HCT116 (cell line): ENCODE measurements around the gene ZNF783. TPM values are rescaled to one million over a fixed set of nuclear protein-coding genes. Genes with fewer than 3 reads are reported as not detected.

Source experiments
- ATAC-seq: fragments of 200-7000 bp; cut with Tn5 transposase; 2 replicates; pipeline ENCODE4 v1.9.1; 2020; ENCODE audit warnings: mild to moderate bottlenecking, moderate library complexity
- BruUV-seq: library from RNA; stranded (reverse); fragments of 400-500 nt; replicated peaks from 2 replicates; lab custom pipeline; 2021; lab: Mats Ljungman, UMichigan
- CTCF ChIA-PET: fragments of 300-600 bp; sonication (Branson Sonifier 250); formaldehyde crosslinking; loops from one replicate; lab custom pipeline; 2021; ENCODE audit warnings: antibody characterized with exemption; lab: Charles Lee
- POLR2A ChIA-PET: fragments of 300-600, 350-600 bp; sonication (Branson Sonifier 250); formaldehyde crosslinking; loops from one replicate; lab custom pipeline; 2021; ENCODE audit warnings: antibody characterized with exemption; lab: Charles Lee
- RAD21 ChIA-PET, 2 experiments: fragments of 300-600 bp; sonication (Branson Sonifier 250); formaldehyde crosslinking; loops; one replicate each; lab custom pipeline; 2023; ENCODE audit warnings: low total read pairs in 2 of 2; ENCODE audit not compliant: uncharacterized antibody in 2 of 2, unreplicated experiment in 2 of 2, low non-redundant PET in 1 of 2; lab: Charles Lee
- DNase-seq: peaks from one replicate; pipeline ENCODE4 v3.0.0-alpha.2; 2010; ENCODE audit warnings: low read depth, low spot score
- H2AFZ ChIP-seq: fragments of 200-600 bp; shearing (Covaris generic), sonication (generic); 2 replicates; pipeline ENCODE4 v1.6.1; 2017; ENCODE audit warnings: low read depth, mixed run types, mixed read lengths, antibody characterized with exemption, low read length; ENCODE audit not compliant: poor library complexity, severe bottlenecking
- H3K27ac ChIP-seq: 2 replicates; pipeline ENCODE4 v1.5.1; 2012; ENCODE audit warnings: low read depth, low read length
- H3K27me3 ChIP-seq: fragments of 200-600 bp; sonication (generic); 2 replicates; pipeline ENCODE4 v1.6.1; 2016; ENCODE audit warnings: mixed run types, low read length, mixed read lengths; ENCODE audit not compliant: insufficient read depth
- H3K36me3 ChIP-seq, 2 experiments: fragments of 200-500 bp in 1 of 2; fragments of 200-600 bp in 1 of 2; sonication (Bioruptor generic) in 1 of 2; sonication (generic) in 1 of 2; 2 replicates each; pipeline versions ENCODE4 v1.5.1 to v1.6.1; 2014 to 2016; ENCODE audit warnings: low read length in 2 of 2, inconsistent platforms in 1 of 2, mixed read lengths in 1 of 2, mixed run types in 1 of 2; ENCODE audit not compliant: insufficient read depth in 2 of 2, control insufficient read depth in 1 of 2
- H3K4me1 ChIP-seq, 2 experiments: fragments of 200-600 bp in 1 of 2; sonication (generic) in 1 of 2; 2 replicates each; pipeline versions ENCODE4 v1.5.1 to v1.6.1; 2012 to 2017; ENCODE audit warnings: low read length in 2 of 2, inconsistent platforms in 1 of 2, mild to moderate bottlenecking in 1 of 2, mixed read lengths in 1 of 2, mixed run types in 1 of 2, moderate library complexity in 1 of 2; ENCODE audit not compliant: insufficient read depth in 2 of 2, control insufficient read depth in 1 of 2
- H3K4me2 ChIP-seq: fragments of 200-600 bp; sonication (generic); 2 replicates; pipeline ENCODE4 v1.6.1; 2017; ENCODE audit warnings: mixed run types, low read length, mixed read lengths
- H3K4me3 ChIP-seq, 2 experiments: fragments of 200-600 bp in 1 of 2; sonication (generic) in 1 of 2; replicated peaks in 1 of 2; 2 replicates each; pipeline ENCODE4 v1.5.1; 2011 to 2016; ENCODE audit warnings: low read length in 2 of 2, control low read depth in 1 of 2, low read depth in 1 of 2, mild to moderate bottlenecking in 1 of 2, mixed read lengths in 1 of 2, mixed run types in 1 of 2
- H3K79me2 ChIP-seq: fragments of 200-600 bp; sonication (generic); 2 replicates; pipeline ENCODE4 v1.6.1; 2017; ENCODE audit warnings: mild to moderate bottlenecking, mixed run types, low read length, moderate library complexity, mixed read lengths; ENCODE audit not compliant: insufficient read depth
- H3K9ac ChIP-seq: fragments of 200-600 bp; sonication (generic); 2 replicates; pipeline ENCODE4 v1.6.1; 2016; ENCODE audit warnings: low read length, mixed read lengths
- H3K9me2 ChIP-seq: fragments of 200-600 bp; sonication (generic), shearing (Covaris generic); 2 replicates; pipeline ENCODE4 v1.6.1; 2017; ENCODE audit warnings: mixed run types, mild to moderate bottlenecking, moderate library complexity; ENCODE audit not compliant: insufficient read depth
- H3K9me3 ChIP-seq, 2 experiments: fragments of 200-500 bp in 1 of 2; fragments of 200-600 bp in 1 of 2; sonication (Bioruptor generic) in 1 of 2; sonication (generic) in 1 of 2; 2 replicates each; pipeline ENCODE4 v1.6.1; 2014 to 2017; ENCODE audit warnings: low read length in 2 of 2, mixed read lengths in 2 of 2, inconsistent platforms in 1 of 2, low read depth in 1 of 2, mild to moderate bottlenecking in 1 of 2, mixed run types in 1 of 2, moderate library complexity in 1 of 2; ENCODE audit not compliant: control insufficient read depth in 1 of 2, insufficient read depth in 1 of 2
- H4K20me1 ChIP-seq: fragments of 200-600 bp; sonication (generic), shearing (Covaris generic); 2 replicates; pipeline ENCODE4 v1.6.1; 2017; ENCODE audit warnings: mixed run types, mild to moderate bottlenecking, moderate library complexity; ENCODE audit not compliant: insufficient read depth
- CBX3 ChIP-seq: IDR thresholded peaks from 2 replicates; pipeline ENCODE4 v1.6.1; 2012; ENCODE audit warnings: low read depth
- EGR1 ChIP-seq: IDR thresholded peaks from 2 replicates; pipeline ENCODE4 v1.6.1; 2012; ENCODE audit warnings: low read depth
- EZH2 ChIP-seq: fragments of 200-600 bp; sonication (generic); IDR thresholded peaks from 2 replicates; pipeline ENCODE4 v1.6.1; 2017; ENCODE audit warnings: antibody characterized with exemption, mixed run types
- EZH2phosphoT487 ChIP-seq: fragments of 200-600 bp; IDR thresholded peaks from 2 replicates; pipeline ENCODE4 v1.6.1; 2018; ENCODE audit warnings: antibody characterized with exemption, borderline replicate concordance
- FOSL1 ChIP-seq: IDR thresholded peaks from 2 replicates; pipeline ENCODE4 v1.6.1; 2012; ENCODE audit warnings: low read depth
- POLR2AphosphoS5 ChIP-seq: IDR thresholded peaks from 2 replicates; pipeline ENCODE4 v1.6.1; 2011; ENCODE audit warnings: mild to moderate bottlenecking, low read depth, low read length, moderate library complexity
- ZBTB33 ChIP-seq: IDR thresholded peaks from 2 replicates; pipeline ENCODE4 v1.6.1; 2011; ENCODE audit warnings: mild to moderate bottlenecking, low read length, moderate library complexity; ENCODE audit not compliant: insufficient replicate concordance; ENCODE audit errors: extremely low read depth
- ZNF274 ChIP-seq: fragments of 200-500 bp; sonication (Bioruptor generic); IDR thresholded peaks from 2 replicates; pipeline ENCODE4 v1.6.1; 2014; ENCODE audit warnings: mild to moderate bottlenecking, low read depth, low read length, inconsistent platforms
- intact Hi-C: fragments of 100-400 bp; cut with micrococcal nuclease; formaldehyde crosslinking; loops from 2 replicates; pipeline ENCODE4 v1.10.0; 2022
- total RNA-seq: library from RNA; stranded (reverse); gene quantifications from one replicate; pipeline ENCODE4 v1.2.1, GENCODE V29; 2021; ENCODE audit not compliant: unreplicated experiment

Gene ZNF783
- total RNA-seq, 1 experiment from 2014 or later = 12.5 TPM

GRCh38 chr7:149245244-149245643 is 16.8 kb upstream of the ZNF783 start (continued):
- TF ChIP-seq ZBTB33 = no peak
- TF ChIP-seq EZH2 = no peak
- TF ChIP-seq ZNF274 = no peak
- no peak for TF ChIP-seq POLR2AphosphoS5
- no peak for TF ChIP-seq EGR1
- TF ChIP-seq CBX3 = no peak
- TF ChIP-seq, all 23 proteins: peak for 0

GRCh38 chr7:149245744-149246143 is 16.3 kb upstream of the ZNF783 start:
- H3K27me3 ChIP-seq = no peaks in the 10 kb centered on the region
- RAD21 ChIA-PET = no interaction called here
- POLR2A ChIA-PET = no interaction called here
- H3K9ac ChIP-seq = no peak overlapping the region
- H3K9me3 ChIP-seq = 0 out of 4 replicates have a peak, but pooled peaks cover 0 to 3% of the 10 kb centered on the region in 2 experiments
- H3K4me1 ChIP-seq = peaks cover 0 to 2% of the 10 kb centered on the region in 2 experiments; a peak in 2 of 4 replicates
- no TSS peak for BruUV-seq
- H3K27ac ChIP-seq = no peak overlapping the region
- no peak overlapping the region for H3K4me2 ChIP-seq
- no peak overlapping the region for H3K4me3 ChIP-seq
- no peaks in the 10 kb centered on the region for H4K20me1 ChIP-seq
- intact Hi-C loops = no loop called here
- DNase-seq (no peak), ATAC-seq (no peak)
- H3K36me3 ChIP-seq = peaks cover 3 to 4% of the 10 kb centered on the region in 2 experiments; a peak in 3 of 4 replicates
- H3K79me2 ChIP-seq = peaks cover 55% of the 10 kb centered on the region
- H2AFZ ChIP-seq = no peak overlapping the region
- no peaks in the 10 kb centered on the region for H3K9me2 ChIP-seq
- no peak for TF ChIP-seq EZH2
- TF ChIP-seq FOSL1 = no peak
- no peak for TF ChIP-seq EZH2phosphoT487
- CTCF ChIA-PET = no interaction called here
